PC-3 (cell line): ENCODE data around the gene STEAP1B.

Experiments used
- EZH2 ChIP-seq: fragments of 300-600 bp; sonication (generic); IDR thresholded peaks from one replicate; pipeline ENCODE4 v1.6.1; 2017; ENCODE audit warnings: antibody characterized with exemption, mild to moderate bottlenecking, low read length; ENCODE audit not compliant: unreplicated experiment
- TF ChIP-seq, protein P1 (sequence below): fragments of 300-600 bp; sonication (generic); conservative IDR thresholded peaks from 2 replicates; pipeline ENCODE4 v1.5.1; 2017; ENCODE audit warnings: antibody characterized with exemption, low read depth, mild to moderate bottlenecking, low read length

DNA sequence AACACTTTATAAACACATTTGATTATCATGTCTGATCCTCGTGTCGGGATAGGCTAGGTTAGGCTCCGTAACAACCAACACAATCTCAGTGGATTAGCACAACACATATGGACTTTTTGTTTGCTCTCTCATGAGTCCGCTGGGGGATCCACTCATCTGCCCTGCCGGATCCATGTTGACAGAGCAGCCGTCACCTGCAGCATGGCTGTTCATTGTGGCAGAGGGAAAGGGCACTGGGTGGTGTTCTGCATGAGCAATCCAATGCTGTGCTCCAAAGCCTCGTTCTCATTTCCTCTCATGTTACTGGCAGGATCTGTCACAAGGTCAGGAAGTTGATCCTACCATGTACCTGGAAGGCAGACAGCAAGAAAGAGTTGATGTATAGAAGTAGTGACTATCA is 80.5 kb downstream of the STEAP1B start:
- TF ChIP-seq, protein P1, sequence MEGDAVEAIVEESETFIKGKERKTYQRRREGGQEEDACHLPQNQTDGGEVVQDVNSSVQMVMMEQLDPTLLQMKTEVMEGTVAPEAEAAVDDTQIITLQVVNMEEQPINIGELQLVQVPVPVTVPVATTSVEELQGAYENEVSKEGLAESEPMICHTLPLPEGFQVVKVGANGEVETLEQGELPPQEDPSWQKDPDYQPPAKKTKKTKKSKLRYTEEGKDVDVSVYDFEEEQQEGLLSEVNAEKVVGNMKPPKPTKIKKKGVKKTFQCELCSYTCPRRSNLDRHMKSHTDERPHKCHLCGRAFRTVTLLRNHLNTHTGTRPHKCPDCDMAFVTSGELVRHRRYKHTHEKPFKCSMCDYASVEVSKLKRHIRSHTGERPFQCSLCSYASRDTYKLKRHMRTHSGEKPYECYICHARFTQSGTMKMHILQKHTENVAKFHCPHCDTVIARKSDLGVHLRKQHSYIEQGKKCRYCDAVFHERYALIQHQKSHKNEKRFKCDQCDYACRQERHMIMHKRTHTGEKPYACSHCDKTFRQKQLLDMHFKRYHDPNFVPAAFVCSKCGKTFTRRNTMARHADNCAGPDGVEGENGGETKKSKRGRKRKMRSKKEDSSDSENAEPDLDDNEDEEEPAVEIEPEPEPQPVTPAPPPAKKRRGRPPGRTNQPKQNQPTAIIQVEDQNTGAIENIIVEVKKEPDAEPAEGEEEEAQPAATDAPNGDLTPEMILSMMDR = no peak
- no peak for TF ChIP-seq EZH2
